Spinal cord (tissue), 10 donors: ENCODE results near the gene IDE. TPM values are rescaled to one million over a fixed set of nuclear protein-coding genes. Genes with fewer than 3 reads are reported as not detected.

Source experiments
- DNase-seq, 6 donors: peaks; one replicate each; pipeline versions ENCODE4 v3.0.0 to v3.0.0-alpha.2; 2013 to 2015; ENCODE audit warnings: low spot score in 6 of 6, low read depth in 4 of 6
- H3K27ac ChIP-seq: one replicate; pipeline ENCODE4 v1.5.1; 2013; ENCODE audit warnings: low read depth, low read length, control low read depth
- H3K27me3 ChIP-seq: one replicate; pipeline ENCODE4 v1.6.1; 2013; ENCODE audit warnings: low read length; ENCODE audit not compliant: control insufficient read depth, insufficient read depth
- H3K36me3 ChIP-seq: one replicate; pipeline ENCODE4 v1.6.1; 2013; ENCODE audit warnings: low read length; ENCODE audit not compliant: control insufficient read depth, insufficient read depth
- H3K4me1 ChIP-seq: one replicate; pipeline ENCODE4 v1.6.1; 2013; ENCODE audit warnings: low read length; ENCODE audit not compliant: control insufficient read depth, insufficient read depth
- H3K4me3 ChIP-seq: one replicate; pipeline ENCODE4 v1.5.1; 2013; ENCODE audit warnings: low read depth, low read length, control low read depth
- H3K9me3 ChIP-seq: one replicate; pipeline ENCODE4 v1.6.1; 2013; ENCODE audit warnings: low read length; ENCODE audit not compliant: control insufficient read depth, insufficient read depth
- WGBS: methylation state at CpG from one replicate; pipeline ENCODE4 v1.1.5; 2013; ENCODE audit warnings: missing lambda C conversion rate; ENCODE audit not compliant: insufficient coverage; 5-methylcytosine and 5-hydroxymethylcytosine counted together
- polyA plus RNA-seq, 2 donors: library from polyadenylated mRNA; unstranded; fragments of 120-200 nt; gene quantifications; one replicate each; pipeline ENCODE4 v1.2.1, GENCODE V29; 2013; ENCODE audit not compliant: insufficient read length in 2 of 2
- total RNA-seq, 2 donors: library from RNA; depleted of rRNA in 1 of 2; stranded (reverse); fragments of 120-200 nt in 1 of 2; fragments of >200 nt in 1 of 2; gene quantifications; one replicate each; pipeline versions ENCODE4 v1.2.3 to v1.2.4, GENCODE V29; 2013 to 2014
- donor health status: healthy.

Gene IDE
- total and polyA plus RNA-seq, 4 donors, result 16.0 to 30.1 (median 21.3) TPM

DNA sequence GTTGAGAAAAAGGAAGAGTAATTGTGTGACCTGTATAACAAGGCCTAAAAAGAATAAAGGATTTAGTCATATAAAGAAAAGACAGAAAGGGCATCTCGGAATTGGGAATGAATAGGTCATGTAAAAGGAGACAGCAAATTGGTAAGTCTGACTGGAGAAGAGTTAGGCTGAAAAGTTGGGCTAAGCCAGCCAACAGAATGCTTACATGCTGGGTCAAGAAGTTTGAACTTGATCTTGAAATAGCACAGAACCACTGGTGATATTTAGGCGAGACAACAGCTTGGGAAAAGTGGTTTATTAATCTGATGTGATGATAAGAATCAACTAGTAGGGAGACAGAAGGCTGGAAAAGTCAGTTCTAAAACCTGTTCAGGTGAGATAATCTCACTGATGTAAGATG, 4.8 kb downstream of the IDE start:
- no peaks in the 10 kb centered on the region for H3K27me3 ChIP-seq
- H3K4me3 ChIP-seq, result no peak overlapping the region
- H3K27ac ChIP-seq, result no peak overlapping the region
- 89% methylated on average over 2 of the region's 2 CpGs for WGBS
- H3K9me3 ChIP-seq, result no peaks in the 10 kb centered on the region
- H3K4me1 ChIP-seq, result peaks cover 10% of the 10 kb centered on the region
- no peak for DNase-seq
- H3K36me3 ChIP-seq, result peaks cover 6% of the 10 kb centered on the region

DNA sequence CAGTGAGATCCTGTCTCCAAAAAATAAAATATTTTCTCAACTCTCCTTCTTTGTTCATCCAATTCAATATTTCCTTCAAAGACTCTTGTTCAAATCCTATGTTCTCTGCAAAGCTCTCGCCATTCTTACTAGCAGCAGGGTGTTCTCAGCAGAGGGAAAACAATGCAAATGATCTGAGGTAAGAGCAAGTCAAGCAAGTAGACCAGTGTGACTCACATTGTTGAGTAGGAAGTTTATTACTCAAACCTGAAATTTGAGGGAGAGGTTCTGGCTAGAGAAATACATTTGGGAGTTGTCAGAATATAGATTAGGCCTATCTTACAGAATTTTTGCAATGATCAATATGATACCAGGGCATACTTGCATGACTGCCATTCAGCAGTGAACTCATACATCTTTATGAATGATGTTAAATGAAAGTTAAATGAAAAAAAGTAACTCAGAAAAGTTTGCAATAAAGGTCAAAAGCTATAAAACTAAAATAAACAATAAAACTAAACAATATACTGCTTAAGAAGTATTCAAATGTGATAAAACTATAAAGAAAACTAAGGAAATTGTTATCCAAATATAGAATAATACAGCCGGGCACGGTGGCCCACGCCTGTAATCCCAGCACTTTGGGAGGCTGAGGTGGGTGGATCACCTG, 5.8 kb downstream of the IDE start:
- WGBS, result no CpG with 5 or more reads among the region's 4 CpGs
- Histone ChIP-seq H3K27ac (no peak overlapping the region), H3K9me3 (no peaks in the 10 kb centered on the region), H3K27me3 (no peaks in the 10 kb centered on the region), H3K4me1 (peaks cover 7% of the 10 kb centered on the region), H3K36me3 (peaks cover 6% of the 10 kb centered on the region), H3K4me3 (no peak overlapping the region)
- no peak for DNase-seq

DNA sequence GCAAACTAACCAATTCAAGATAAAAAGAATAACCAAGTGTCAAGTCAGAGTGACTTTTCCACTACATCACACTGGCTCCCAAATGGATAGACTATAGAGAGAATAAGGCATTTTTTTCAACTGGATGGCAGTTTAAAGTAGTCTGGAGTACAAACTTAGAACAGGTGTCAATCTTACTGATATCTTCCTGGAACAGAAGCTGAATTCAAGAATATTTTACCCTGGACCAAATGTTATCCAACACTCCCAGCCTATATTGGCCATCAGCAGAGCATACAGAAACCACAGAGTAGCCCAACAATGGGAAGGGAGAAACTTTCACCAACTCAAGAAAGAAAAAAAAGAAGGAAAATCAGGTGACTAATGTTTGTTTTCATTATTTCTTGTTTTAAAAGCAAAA, 11.5 kb downstream of the IDE start:
- Histone ChIP-seq H3K4me1 (no peaks in the 10 kb centered on the region), H3K36me3 (peaks cover 15% of the 10 kb centered on the region), H3K4me3 (no peak overlapping the region), H3K27ac (no peak overlapping the region), H3K27me3 (no peaks in the 10 kb centered on the region), H3K9me3 (peaks cover 2% of the 10 kb centered on the region)
- DNase-seq, result no peak

DNA sequence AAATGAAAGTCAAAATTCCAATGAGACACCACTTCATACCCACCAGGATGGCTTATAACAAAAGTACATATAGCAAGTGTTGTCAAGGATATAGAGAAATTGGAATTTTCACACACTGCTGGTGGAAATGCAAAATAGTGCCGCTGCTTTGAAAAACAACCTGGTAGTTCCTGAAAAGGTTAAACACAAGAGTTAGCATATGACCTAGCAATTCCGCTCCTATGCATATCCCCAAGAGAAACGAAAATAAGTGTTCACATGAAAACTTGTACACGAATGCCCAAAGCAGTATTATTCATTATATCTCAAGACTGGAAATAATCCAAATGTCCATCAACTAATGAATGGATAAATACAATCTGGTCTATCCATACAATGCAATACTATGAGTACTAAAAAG, 14.8 kb downstream of the IDE start:
- no peaks in the 10 kb centered on the region for H3K27me3 ChIP-seq
- peaks cover 5% of the 10 kb centered on the region for H3K9me3 ChIP-seq
- H3K4me1 ChIP-seq, result no peaks in the 10 kb centered on the region
- no peak overlapping the region for H3K4me3 ChIP-seq
- peaks cover 26% of the 10 kb centered on the region for H3K36me3 ChIP-seq
- no peak for DNase-seq
- H3K27ac ChIP-seq, result no peak overlapping the region
- 100% methylated on average over 3 of the region's 4 CpGs for WGBS

DNA sequence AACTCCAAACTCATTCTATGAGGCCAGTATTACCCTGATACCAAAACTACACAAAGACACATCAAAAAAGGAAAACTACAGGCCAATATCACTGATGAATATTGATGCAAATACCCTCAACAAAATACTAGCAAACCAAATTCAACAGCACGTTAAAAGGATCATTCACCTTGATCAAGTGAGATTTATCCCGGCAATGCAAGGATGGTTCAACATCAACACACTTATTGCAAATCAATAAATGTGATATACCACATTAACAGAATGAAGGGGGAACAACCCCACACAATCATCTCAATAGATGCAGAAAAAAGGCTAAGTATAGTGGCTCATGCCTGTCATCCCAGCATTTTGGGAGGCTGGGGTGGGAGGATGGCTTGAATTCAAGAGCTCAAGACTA, 19.9 kb downstream of the IDE start:
- no peak overlapping the region for H3K4me3 ChIP-seq
- H3K27ac ChIP-seq, result no peak overlapping the region
- no peaks in the 10 kb centered on the region for H3K27me3 ChIP-seq
- H3K9me3 ChIP-seq, result peaks cover 6% of the 10 kb centered on the region
- DNase-seq, result no peak
- no peaks in the 10 kb centered on the region for H3K4me1 ChIP-seq
- WGBS, result 100% methylated on average over 1 of the region's 2 CpGs
- H3K36me3 ChIP-seq, result peaks cover 19% of the 10 kb centered on the region

DNA sequence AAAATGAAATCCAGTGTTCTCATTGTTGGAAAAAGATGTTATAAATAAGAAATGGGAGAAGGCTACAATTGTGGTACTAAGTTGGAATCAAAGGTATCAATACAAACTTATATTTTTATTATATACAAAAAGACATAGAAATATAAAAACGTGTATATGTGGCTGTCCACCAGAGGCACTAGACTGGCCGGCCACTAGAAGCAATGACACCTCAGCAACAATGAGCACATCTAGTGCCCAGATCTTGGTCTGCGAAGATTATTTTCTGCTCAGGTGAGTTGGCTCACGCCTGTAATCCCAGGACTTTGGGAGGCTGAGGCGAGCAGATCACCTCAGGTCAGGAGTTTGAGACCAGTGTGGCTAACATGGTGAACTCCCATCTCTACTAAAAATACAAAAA, 21.6 kb downstream of the IDE start:
- DNase-seq, result no peak
- H3K4me1 ChIP-seq, result no peaks in the 10 kb centered on the region
- no peak overlapping the region for H3K27ac ChIP-seq
- peaks cover 15% of the 10 kb centered on the region for H3K36me3 ChIP-seq
- peaks cover 6% of the 10 kb centered on the region for H3K9me3 ChIP-seq
- no peak overlapping the region for H3K4me3 ChIP-seq
- 100% methylated on average over 4 of the region's 5 CpGs for WGBS
- no peaks in the 10 kb centered on the region for H3K27me3 ChIP-seq

DNA sequence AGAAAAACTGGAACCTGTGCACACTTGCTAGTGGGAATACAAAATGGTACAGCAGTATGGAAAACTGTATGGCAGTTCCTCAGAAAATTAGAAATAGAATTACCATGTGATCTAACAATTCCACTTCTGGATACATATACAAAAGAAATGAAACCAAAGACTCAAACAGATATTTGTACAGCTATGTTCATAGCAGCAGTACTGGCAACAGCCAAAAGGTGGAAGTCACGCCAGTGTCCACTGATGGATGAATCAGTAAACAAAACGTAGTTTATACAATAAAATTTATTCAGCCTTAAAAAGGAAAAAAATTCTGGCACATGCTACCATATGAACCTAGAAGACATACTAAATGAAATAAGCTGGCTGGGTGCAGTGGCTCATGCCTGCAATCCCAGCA, 23.0 kb downstream of the IDE start:
- no peak overlapping the region for H3K4me3 ChIP-seq
- no peak overlapping the region for H3K27ac ChIP-seq
- no peaks in the 10 kb centered on the region for H3K4me1 ChIP-seq
- no CpG with 5 or more reads among the region's 2 CpGs for WGBS
- H3K36me3 ChIP-seq, result peaks cover 11% of the 10 kb centered on the region
- no peak for DNase-seq
- H3K27me3 ChIP-seq, result no peaks in the 10 kb centered on the region
- H3K9me3 ChIP-seq, result peaks cover 6% of the 10 kb centered on the region

DNA sequence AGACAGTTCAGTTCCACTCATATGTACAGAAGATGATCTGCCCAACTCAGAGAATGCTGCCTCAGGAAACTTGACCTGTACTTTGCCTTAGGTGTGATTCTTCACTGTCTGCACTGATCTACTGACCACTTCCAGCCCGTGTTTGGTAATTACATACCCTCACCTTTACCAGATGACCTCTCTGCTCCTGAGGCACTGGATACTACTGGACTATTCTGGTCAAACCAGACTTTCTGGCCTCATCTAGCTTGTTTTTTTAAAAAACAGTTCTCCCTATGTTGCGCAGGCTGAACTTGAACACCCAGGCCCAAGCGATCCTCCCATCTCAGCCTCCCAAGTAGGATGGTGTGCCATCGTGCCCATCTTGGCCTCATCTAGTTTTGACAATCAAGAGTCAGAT, 26.2 kb downstream of the IDE start:
- no peaks in the 10 kb centered on the region for H3K36me3 ChIP-seq
- no peaks in the 10 kb centered on the region for H3K9me3 ChIP-seq
- H3K27ac ChIP-seq, result no peak overlapping the region
- no peaks in the 10 kb centered on the region for H3K27me3 ChIP-seq
- H3K4me3 ChIP-seq, result no peak overlapping the region
- no peak for DNase-seq
- 97% methylated on average over 4 of the region's 4 CpGs for WGBS
- H3K4me1 ChIP-seq, result no peaks in the 10 kb centered on the region

DNA sequence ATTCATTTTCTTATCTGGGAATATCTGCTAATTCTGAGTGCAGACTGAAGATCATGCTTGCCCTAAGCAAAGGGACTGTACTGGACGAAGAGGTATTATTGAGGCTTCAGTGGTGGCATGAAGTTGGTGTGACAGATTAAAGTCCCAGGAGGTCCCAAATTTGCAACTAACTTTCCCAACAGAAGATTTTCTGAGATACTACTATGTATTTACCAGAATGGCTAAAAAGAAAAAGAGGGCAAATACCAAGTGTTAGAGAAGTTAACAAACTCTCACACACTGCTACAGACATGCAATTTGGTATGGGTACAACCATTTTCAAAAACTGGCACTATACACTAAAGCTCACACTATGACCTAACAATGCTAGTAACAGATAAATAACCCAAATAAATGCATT, 28.3 kb downstream of the IDE start:
- Histone ChIP-seq H3K9me3 (no peaks in the 10 kb centered on the region), H3K27me3 (no peaks in the 10 kb centered on the region), H3K4me3 (no peak overlapping the region), H3K4me1 (no peaks in the 10 kb centered on the region), H3K27ac (no peak overlapping the region), H3K36me3 (no peaks in the 10 kb centered on the region)
- DNase-seq, result no peak
- WGBS, result no CpG with 5 or more reads among the region's 1 CpG

DNA sequence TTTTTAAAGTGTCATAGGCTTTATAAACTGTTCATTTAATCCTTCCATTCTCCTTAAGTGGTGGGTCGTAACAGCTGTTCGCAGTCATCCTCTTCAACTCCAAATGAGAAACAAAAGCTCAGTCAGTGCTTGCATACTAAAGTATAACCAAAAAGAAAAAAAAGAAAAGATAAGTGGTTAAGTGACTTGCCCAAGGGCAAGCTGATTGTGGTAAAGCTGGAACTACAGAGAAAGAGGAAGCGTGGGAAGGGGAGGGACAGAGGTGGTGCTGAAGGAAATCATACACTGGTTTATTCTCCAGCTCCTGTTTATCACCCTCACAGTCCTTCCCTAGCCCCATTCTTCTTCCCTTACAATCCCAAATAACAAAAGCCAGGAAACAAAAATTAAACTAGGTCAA, 29.6 kb downstream of the IDE start:
- Histone ChIP-seq H3K4me1 (no peaks in the 10 kb centered on the region), H3K27ac (no peak overlapping the region), H3K36me3 (no peaks in the 10 kb centered on the region), H3K4me3 (no peak overlapping the region), H3K9me3 (no peaks in the 10 kb centered on the region), H3K27me3 (no peaks in the 10 kb centered on the region)
- DNase-seq, result no peak
- WGBS, result no CpG with 5 or more reads among the region's 3 CpGs
